ENCODE results near the gene PLXDC1. TPM values are rescaled to one million over a fixed set of nuclear protein-coding genes. Genes with fewer than 3 reads are reported as not detected.
"Not testable (repeated sequence)": the region's sequence is repeated elsewhere in the genome, so short reads cannot be mapped to it uniquely, and the experiment has no call there.

The PLXDC1 gene
- total RNA-seq, 1 donor = 2.9 TPM

DNA sequence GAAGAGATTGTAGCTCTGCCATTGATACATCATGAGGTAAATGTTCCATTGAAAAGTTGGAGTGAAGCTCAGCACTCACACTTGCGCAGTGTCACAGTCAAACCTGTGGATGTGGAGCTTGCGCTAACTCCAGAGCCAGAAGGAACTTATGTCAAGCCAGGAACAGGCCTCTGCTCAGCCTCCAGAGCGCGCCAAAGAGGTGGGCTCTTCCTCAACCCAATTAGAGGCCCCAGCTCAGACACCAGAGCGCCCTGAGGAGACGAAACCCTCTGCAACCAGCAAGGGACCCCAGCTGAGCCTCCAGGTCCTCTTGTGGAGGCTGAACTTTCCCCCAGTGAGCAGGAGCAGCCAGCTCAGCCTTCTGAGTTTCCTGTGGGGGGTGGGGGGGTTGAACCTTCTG, 122.7 kb downstream of the PLXDC1 start:
- Histone ChIP-seq H3K36me3 (ENCODE audit: insufficient read depth, low read length) (no peaks in the 10 kb centered on the region), H4K20me1 (ENCODE audit: insufficient read depth, low read length) (no peaks in the 10 kb centered on the region), H3K9me3 (ENCODE audit: low read depth, low read length) (no peaks in the 10 kb centered on the region), H3K4me3 (ENCODE audit: insufficient read depth, low read length) (no peak overlapping the region), H3K79me2 (ENCODE audit: insufficient read depth, low read length) (no peaks in the 10 kb centered on the region), H3K4me2 (ENCODE audit: insufficient read depth, low read length) (no peak overlapping the region), H2AFZ (ENCODE audit: low read length) (no peak overlapping the region), H3K27me3 (ENCODE audit: insufficient read depth, low read length) (peaks cover 33% of the 10 kb centered on the region), H3K4me1 (ENCODE audit: insufficient read depth, low read length) (no peaks in the 10 kb centered on the region), H3K27ac (ENCODE audit: low read depth, low read length) (no peak overlapping the region)
- TF ChIP-seq, protein P1, sequence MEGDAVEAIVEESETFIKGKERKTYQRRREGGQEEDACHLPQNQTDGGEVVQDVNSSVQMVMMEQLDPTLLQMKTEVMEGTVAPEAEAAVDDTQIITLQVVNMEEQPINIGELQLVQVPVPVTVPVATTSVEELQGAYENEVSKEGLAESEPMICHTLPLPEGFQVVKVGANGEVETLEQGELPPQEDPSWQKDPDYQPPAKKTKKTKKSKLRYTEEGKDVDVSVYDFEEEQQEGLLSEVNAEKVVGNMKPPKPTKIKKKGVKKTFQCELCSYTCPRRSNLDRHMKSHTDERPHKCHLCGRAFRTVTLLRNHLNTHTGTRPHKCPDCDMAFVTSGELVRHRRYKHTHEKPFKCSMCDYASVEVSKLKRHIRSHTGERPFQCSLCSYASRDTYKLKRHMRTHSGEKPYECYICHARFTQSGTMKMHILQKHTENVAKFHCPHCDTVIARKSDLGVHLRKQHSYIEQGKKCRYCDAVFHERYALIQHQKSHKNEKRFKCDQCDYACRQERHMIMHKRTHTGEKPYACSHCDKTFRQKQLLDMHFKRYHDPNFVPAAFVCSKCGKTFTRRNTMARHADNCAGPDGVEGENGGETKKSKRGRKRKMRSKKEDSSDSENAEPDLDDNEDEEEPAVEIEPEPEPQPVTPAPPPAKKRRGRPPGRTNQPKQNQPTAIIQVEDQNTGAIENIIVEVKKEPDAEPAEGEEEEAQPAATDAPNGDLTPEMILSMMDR (IDR thresholded peaks at IDR 0.05; ENCODE audit: extremely low read depth, low read depth, low read length) = no peak
- DNase-seq (ENCODE audit: insufficient read length, low spot score, missing footprints) = no peak

DNA sequence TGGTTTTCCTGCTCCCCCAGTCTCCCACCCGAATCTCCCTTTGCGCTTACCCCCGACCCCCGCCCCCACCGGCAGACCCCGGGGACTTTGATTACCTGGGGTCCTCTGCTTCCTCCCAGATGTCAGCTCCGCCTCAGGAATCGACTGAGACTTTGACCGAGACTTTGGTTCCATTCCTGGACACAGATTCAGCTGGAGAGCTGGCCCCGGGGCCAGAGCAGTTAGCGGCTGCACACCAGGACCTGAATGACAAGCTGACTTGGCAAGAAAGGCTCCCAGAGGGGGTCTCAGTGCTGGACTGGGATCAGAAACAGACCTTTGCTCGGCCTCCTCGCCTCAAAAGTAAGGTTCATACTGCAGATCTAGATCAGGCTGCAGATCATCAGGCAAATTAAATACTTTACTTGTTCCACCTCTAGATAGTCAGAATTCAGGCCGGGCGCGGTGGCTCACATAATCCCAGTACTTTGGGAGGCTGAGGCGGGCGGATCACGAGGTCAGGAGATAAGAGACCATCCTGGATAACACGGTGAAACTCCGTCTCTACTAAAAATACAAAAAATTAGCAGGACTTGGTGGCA, 123.9 kb downstream of the PLXDC1 start:
- peak overlapping the region; percentile 60 for H3K4me2 ChIP-seq (ENCODE audit: insufficient read depth, low read length)

DNA sequence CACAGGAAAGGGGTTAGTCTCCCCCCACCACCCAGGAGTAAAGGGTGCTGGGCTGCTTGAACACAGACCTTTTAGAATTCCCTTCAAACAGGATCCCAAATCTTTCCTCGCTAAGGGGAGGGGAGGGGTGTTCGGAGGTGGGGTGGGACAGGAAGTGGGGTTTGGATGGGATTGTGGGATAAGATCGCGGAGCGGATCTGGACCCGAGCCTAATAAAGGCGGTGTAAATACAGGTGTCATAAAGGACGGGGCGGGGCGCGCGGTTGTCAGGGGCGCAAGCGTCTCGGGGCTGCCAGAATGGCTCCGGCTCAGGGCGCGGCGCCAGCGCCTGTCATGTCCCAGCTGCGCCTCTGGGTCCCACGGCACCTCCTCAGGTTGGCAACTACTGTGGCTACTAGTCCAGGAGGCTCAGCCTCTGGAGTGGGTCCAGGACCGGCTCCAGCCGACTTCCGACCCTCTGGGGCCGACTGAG, 124.4 kb downstream of the PLXDC1 start:
- no peaks in the 10 kb centered on the region for H3K4me1 ChIP-seq (ENCODE audit: insufficient read depth, low read length)
- H3K27me3 ChIP-seq (ENCODE audit: insufficient read depth, low read length) = peaks cover 25% of the 10 kb centered on the region
- H3K27ac ChIP-seq (ENCODE audit: low read depth, low read length) = no peak overlapping the region
- H4K20me1 ChIP-seq (ENCODE audit: insufficient read depth, low read length) = no peaks in the 10 kb centered on the region
- no peaks in the 10 kb centered on the region for H3K9me3 ChIP-seq (ENCODE audit: low read depth, low read length)
- H3K36me3 ChIP-seq (ENCODE audit: insufficient read depth, low read length) = no peaks in the 10 kb centered on the region
- TF ChIP-seq, protein P1 (IDR thresholded peaks at IDR 0.05; ENCODE audit: extremely low read depth, low read depth, low read length) = no peak
- peak overlapping the region; percentile 55 for H3K4me3 ChIP-seq (ENCODE audit: insufficient read depth, low read length)
- no peak for DNase-seq (ENCODE audit: insufficient read length, low spot score, missing footprints)
- no peaks in the 10 kb centered on the region for H3K79me2 ChIP-seq (ENCODE audit: insufficient read depth, low read length)
- H3K4me2 ChIP-seq (ENCODE audit: insufficient read depth, low read length) = peak overlapping the region; percentile 60
- no peak overlapping the region for H2AFZ ChIP-seq (ENCODE audit: low read length)

More for the DNA sequence above, 123.9 kb downstream of the PLXDC1 start:
- H3K27ac ChIP-seq (ENCODE audit: low read depth, low read length) = no peak overlapping the region
- H3K36me3 ChIP-seq (ENCODE audit: insufficient read depth, low read length) = no peaks in the 10 kb centered on the region
- peak overlapping the region; percentile 55 for H3K4me3 ChIP-seq (ENCODE audit: insufficient read depth, low read length)
- H3K27me3 ChIP-seq (ENCODE audit: insufficient read depth, low read length) = peaks cover 25% of the 10 kb centered on the region
- H4K20me1 ChIP-seq (ENCODE audit: insufficient read depth, low read length) = no peaks in the 10 kb centered on the region
- no peak for DNase-seq (ENCODE audit: insufficient read length, low spot score, missing footprints)
- H2AFZ ChIP-seq (ENCODE audit: low read length) = no peak overlapping the region
- no peaks in the 10 kb centered on the region for H3K4me1 ChIP-seq (ENCODE audit: insufficient read depth, low read length)
- H3K79me2 ChIP-seq (ENCODE audit: insufficient read depth, low read length) = no peaks in the 10 kb centered on the region
- no peaks in the 10 kb centered on the region for H3K9me3 ChIP-seq (ENCODE audit: low read depth, low read length)
- TF ChIP-seq, protein P1 (IDR thresholded peaks at IDR 0.05; ENCODE audit: extremely low read depth, low read depth, low read length) = no peak

DNA sequence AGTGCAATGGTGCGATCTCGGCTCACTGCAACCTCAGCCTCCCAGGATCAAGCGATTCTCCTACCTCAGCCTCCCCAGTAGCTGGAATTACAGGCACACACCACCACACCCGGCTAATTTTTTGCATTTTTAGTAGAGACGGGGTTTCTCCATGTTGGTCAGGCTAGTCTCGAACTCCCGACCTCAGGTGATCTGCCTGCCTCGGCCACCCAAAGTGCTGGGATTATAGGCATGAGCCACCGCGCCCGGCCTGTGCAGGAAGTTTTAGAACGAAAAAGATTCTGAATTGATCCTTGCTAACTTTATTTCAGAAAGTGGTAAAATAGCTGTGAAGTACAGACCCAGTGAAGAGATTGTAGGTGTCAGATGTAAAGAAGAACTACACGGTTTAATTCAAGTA, 125.1 kb downstream of the PLXDC1 start:
- H2AFZ ChIP-seq (ENCODE audit: low read length); DNase-seq (ENCODE audit: insufficient read length, low spot score, missing footprints); H3K4me2 ChIP-seq (ENCODE audit: insufficient read depth, low read length); H3K27ac ChIP-seq (ENCODE audit: low read depth, low read length); H3K79me2 ChIP-seq (ENCODE audit: insufficient read depth, low read length); H3K4me3 ChIP-seq (ENCODE audit: insufficient read depth, low read length); H3K9me3 ChIP-seq (ENCODE audit: low read depth, low read length); H3K36me3 ChIP-seq (ENCODE audit: insufficient read depth, low read length); H3K4me1 ChIP-seq (ENCODE audit: insufficient read depth, low read length); H4K20me1 ChIP-seq (ENCODE audit: insufficient read depth, low read length): not testable (repeated sequence)
- H3K27me3 ChIP-seq (ENCODE audit: insufficient read depth, low read length) = peaks cover 25% of the 10 kb centered on the region

Measured in osteoblast (primary cell).